ENCODE results near the gene NT5C3B. TPM values are rescaled to one million over a fixed set of nuclear protein-coding genes. Genes with fewer than 3 reads are reported as not detected.

The NT5C3B gene
- total RNA-seq, 4 donors from 2014 or later: 64.8 to 95.6 (median 70.1) TPM

- DNase-seq (ENCODE audit: extremely low spot score): no peak
- intact Hi-C loops (cut with DNase I): no loop called here
- TF ChIP-seq POLR2A (IDR thresholded peaks at IDR 0.05; ENCODE audit: low read depth) (no peak), POLR2AphosphoS5 (IDR thresholded peaks at IDR 0.05) (no peak), EP300 (IDR thresholded peaks at IDR 0.05) (no peak)
- TF ChIP-seq, protein P1, sequence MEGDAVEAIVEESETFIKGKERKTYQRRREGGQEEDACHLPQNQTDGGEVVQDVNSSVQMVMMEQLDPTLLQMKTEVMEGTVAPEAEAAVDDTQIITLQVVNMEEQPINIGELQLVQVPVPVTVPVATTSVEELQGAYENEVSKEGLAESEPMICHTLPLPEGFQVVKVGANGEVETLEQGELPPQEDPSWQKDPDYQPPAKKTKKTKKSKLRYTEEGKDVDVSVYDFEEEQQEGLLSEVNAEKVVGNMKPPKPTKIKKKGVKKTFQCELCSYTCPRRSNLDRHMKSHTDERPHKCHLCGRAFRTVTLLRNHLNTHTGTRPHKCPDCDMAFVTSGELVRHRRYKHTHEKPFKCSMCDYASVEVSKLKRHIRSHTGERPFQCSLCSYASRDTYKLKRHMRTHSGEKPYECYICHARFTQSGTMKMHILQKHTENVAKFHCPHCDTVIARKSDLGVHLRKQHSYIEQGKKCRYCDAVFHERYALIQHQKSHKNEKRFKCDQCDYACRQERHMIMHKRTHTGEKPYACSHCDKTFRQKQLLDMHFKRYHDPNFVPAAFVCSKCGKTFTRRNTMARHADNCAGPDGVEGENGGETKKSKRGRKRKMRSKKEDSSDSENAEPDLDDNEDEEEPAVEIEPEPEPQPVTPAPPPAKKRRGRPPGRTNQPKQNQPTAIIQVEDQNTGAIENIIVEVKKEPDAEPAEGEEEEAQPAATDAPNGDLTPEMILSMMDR (IDR thresholded peaks at IDR 0.05): no peak
- H3K4me1 ChIP-seq: peaks cover 15 to 32% (median 26%) of the 10 kb centered on the region in 4 donors
- 88% methylated on average over 10 of the region's 10 CpGs for WGBS
- H3K27me3 ChIP-seq: peaks cover 0 to 17% (median 0%) of the 10 kb centered on the region in 4 donors
- H3K27ac ChIP-seq (replicated peaks in 1 of 4): no peak overlapping the region
- H3K4me3 ChIP-seq: no peak overlapping the region
- H3K36me3 ChIP-seq: no peaks in the 10 kb centered on the region
- no peaks in the 10 kb centered on the region for H3K9me3 ChIP-seq
Measured at GRCh38 chr17:41796121-41796895, 39.7 kb downstream of the NT5C3B start.

DNA sequence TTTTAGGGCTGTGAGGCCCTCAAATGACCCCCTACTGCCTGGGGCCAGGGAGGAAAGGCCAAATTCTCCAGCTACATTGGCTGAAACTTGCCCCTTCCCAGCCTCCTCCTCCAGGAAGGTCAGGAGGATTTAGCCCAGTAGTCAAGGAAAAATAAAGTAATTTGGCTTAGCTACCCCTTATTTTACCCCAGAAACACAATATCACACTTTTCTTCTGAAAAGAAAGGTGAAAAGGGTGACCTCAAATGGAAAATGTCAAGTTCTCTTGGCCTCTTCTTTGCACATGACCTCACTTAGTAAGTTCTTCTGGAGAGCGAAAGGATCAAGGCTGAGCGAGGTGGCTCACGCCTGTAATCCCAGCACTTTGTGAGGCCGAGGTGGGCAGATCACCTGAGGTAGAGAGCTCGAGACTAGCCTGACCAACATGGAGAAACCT, 41.5 kb downstream of the NT5C3B start:
- no peak for DNase-seq (ENCODE audit: extremely low spot score)
- no peak overlapping the region for H3K27ac ChIP-seq (replicated peaks in 1 of 4)
- peaks cover 11 to 25% (median 17%) of the 10 kb centered on the region in 4 donors for H3K4me1 ChIP-seq
- no peaks in the 10 kb centered on the region for H3K9me3 ChIP-seq
- no peaks in the 10 kb centered on the region for H3K36me3 ChIP-seq
- intact Hi-C loops (cut with DNase I): no loop called here
- WGBS: 92% methylated on average over 5 of the region's 5 CpGs
- peaks cover 0 to 7% (median 0%) of the 10 kb centered on the region in 4 donors for H3K27me3 ChIP-seq
- TF ChIP-seq, protein P1 (IDR thresholded peaks at IDR 0.05): no peak
- TF ChIP-seq EP300 (IDR thresholded peaks at IDR 0.05): no peak
- H3K4me3 ChIP-seq: no peak overlapping the region

- Histone ChIP-seq H3K4me1 (peaks cover 11 to 25% (median 17%) of the 10 kb centered on the region in 4 donors), H3K27ac (replicated peaks in 1 of 4) (no peak overlapping the region), H3K9me3 (no peaks in the 10 kb centered on the region), H3K36me3 (no peaks in the 10 kb centered on the region), H3K4me3 (no peak overlapping the region), H3K27me3 (peaks cover 0 to under 1% (median 0%) of the 10 kb centered on the region in 4 donors)
- no peak for TF ChIP-seq POLR2A (IDR thresholded peaks at IDR 0.05; ENCODE audit: low read depth)
- TF ChIP-seq EP300 (IDR thresholded peaks at IDR 0.05): no peak
- TF ChIP-seq POLR2AphosphoS5 (IDR thresholded peaks at IDR 0.05): no peak
- TF ChIP-seq, protein P1 (IDR thresholded peaks at IDR 0.05): no peak
- no peak for DNase-seq (ENCODE audit: extremely low spot score)
- intact Hi-C loops (cut with DNase I): no loop called here
- WGBS: 81% methylated on average over 14 of the region's 14 CpGs
Measured at GRCh38 chr17:41793784-41794539, 42.1 kb downstream of the NT5C3B start.

- 61% methylated on average over 19 of the region's 22 CpGs for WGBS
- no peaks in the 10 kb centered on the region for H3K36me3 ChIP-seq
- intact Hi-C loops (cut with DNase I): no loop called here
- no peak for DNase-seq (ENCODE audit: extremely low spot score)
- H3K27ac ChIP-seq (replicated peaks in 1 of 4): peak overlapping the region in 1 of 4 donors; percentile 17
- no peak overlapping the region for H3K4me3 ChIP-seq
- H3K27me3 ChIP-seq: no peaks in the 10 kb centered on the region
- H3K4me1 ChIP-seq: peaks cover 11 to 25% (median 17%) of the 10 kb centered on the region in 4 donors
- H3K9me3 ChIP-seq: no peaks in the 10 kb centered on the region
- TF ChIP-seq EP300 (IDR thresholded peaks at IDR 0.05) (no peak), POLR2AphosphoS5 (IDR thresholded peaks at IDR 0.05) (no peak), POLR2A (IDR thresholded peaks at IDR 0.05; ENCODE audit: low read depth) (no peak)
- TF ChIP-seq, protein P1 (IDR thresholded peaks at IDR 0.05): no peak
Measured at GRCh38 chr17:41792845-41793783, 42.9 kb downstream of the NT5C3B start.

Data from esophagus muscularis mucosa (tissue), 4 donors.